KMS-11 (cell line): ENCODE measurements around the gene R3HDM2.

Experiments
- H2AFZ ChIP-seq: fragments of 200-600 bp; sonication (generic); 2 replicates; pipeline ENCODE4 v1.6.1; 2016; ENCODE audit warnings: antibody characterized with exemption, mixed run types, low read depth
- H3K27ac ChIP-seq: fragments of 200-600 bp; sonication (generic); 2 replicates; pipeline ENCODE4 v1.6.1; 2016; ENCODE audit warnings: mild to moderate bottlenecking, mixed run types
- H3K27me3 ChIP-seq: fragments of 200-600 bp; sonication (generic); 2 replicates; pipeline ENCODE4 v1.6.1; 2017; ENCODE audit warnings: mild to moderate bottlenecking, low read depth, mixed run types, moderate library complexity; ENCODE audit not compliant: insufficient read depth
- H3K36me3 ChIP-seq: fragments of 200-600 bp; sonication (generic); 2 replicates; pipeline ENCODE4 v1.6.1; 2017; ENCODE audit warnings: mild to moderate bottlenecking, mixed run types; ENCODE audit not compliant: insufficient read depth
- H3K4me1 ChIP-seq: fragments of 200-600 bp; sonication (generic); 2 replicates; pipeline ENCODE4 v1.6.1; 2016; ENCODE audit warnings: mild to moderate bottlenecking, low read depth, mixed run types; ENCODE audit not compliant: poor library complexity, severe bottlenecking
- H3K4me2 ChIP-seq: fragments of 200-600 bp; sonication (generic); 2 replicates; pipeline ENCODE4 v1.7.0; 2016; ENCODE audit warnings: mild to moderate bottlenecking, mixed run types
- H3K4me3 ChIP-seq: fragments of 200-600 bp; sonication (generic); IDR thresholded peaks from 2 replicates; pipeline ENCODE4 v1.6.1; 2017; ENCODE audit warnings: low read depth, low read length, mixed read lengths; ENCODE audit not compliant: insufficient read depth
- H3K79me2 ChIP-seq: fragments of 200-600 bp; sonication (generic); 2 replicates; pipeline ENCODE4 v1.6.1; 2016; ENCODE audit warnings: low read depth, mixed run types; ENCODE audit not compliant: insufficient read depth
- H3K9ac ChIP-seq: fragments of 200-600 bp; sonication (generic); 2 replicates; pipeline ENCODE4 v1.6.1; 2016; ENCODE audit warnings: mild to moderate bottlenecking, mixed run types
- H4K20me1 ChIP-seq: fragments of 200-600 bp; sonication (generic); 2 replicates; pipeline ENCODE4 v1.6.1; 2016; ENCODE audit warnings: mild to moderate bottlenecking, mixed run types; ENCODE audit not compliant: insufficient read depth
- CTCF ChIP-seq: fragments of 200-600 bp; sonication (generic); conservative IDR thresholded peaks from 2 replicates; pipeline ENCODE4 v1.6.1; 2017; ENCODE audit warnings: low read depth, mild to moderate bottlenecking, antibody characterized with exemption, low read length, moderate library complexity, mixed read lengths

Gene R3HDM2

GRCh38 chr12:57241402-57242310 is 189.2 kb downstream of the R3HDM2 start:
- H4K20me1 ChIP-seq = no peaks in the 10 kb centered on the region
- H3K4me3 ChIP-seq = no peak overlapping the region
- H3K79me2 ChIP-seq = no peaks in the 10 kb centered on the region
- no peak overlapping the region for H3K27ac ChIP-seq
- H3K9ac ChIP-seq = no peak overlapping the region
- H3K27me3 ChIP-seq = peaks cover 69% of the 10 kb centered on the region
- TF ChIP-seq CTCF = no peak
- H3K36me3 ChIP-seq = no peaks in the 10 kb centered on the region
- peak overlapping the region; percentile 100 for H3K4me2 ChIP-seq
- peak overlapping the region; percentile 81; the same call in 1 of the 2 replicates for H2AFZ ChIP-seq
- peaks cover 59% of the 10 kb centered on the region for H3K4me1 ChIP-seq

- Histone ChIP-seq H3K4me3 (no peak overlapping the region), H3K79me2 (no peaks in the 10 kb centered on the region), H2AFZ (peak overlapping the region; percentile 95; the same call in 1 of the 2 replicates), H4K20me1 (no peaks in the 10 kb centered on the region), H3K27ac (no peak overlapping the region), H3K9ac (peak overlapping the region; percentile 57; the same call in 1 of the 2 replicates), H3K4me1 (peaks cover 59% of the 10 kb centered on the region), H3K4me2 (peak overlapping the region; percentile 99), H3K27me3 (peaks cover 69% of the 10 kb centered on the region), H3K36me3 (no peaks in the 10 kb centered on the region)
- 0 out of 2 replicates have a peak, but pooled peaks have one; percentile 16 for TF ChIP-seq CTCF
These were observed 189.9 kb downstream of the R3HDM2 start for GRCh38 chr12:57240926-57241401.

GRCh38 chr12:57240066-57240921 is 190.5 kb downstream of the R3HDM2 start:
- no peaks in the 10 kb centered on the region for H4K20me1 ChIP-seq
- H3K27me3 ChIP-seq = peaks cover 69% of the 10 kb centered on the region
- H3K9ac ChIP-seq = peak overlapping the region; percentile 57; the same call in 1 of the 2 replicates
- H3K27ac ChIP-seq = no peak overlapping the region
- 0 out of 2 replicates have a peak, but pooled peaks have one; percentile 17 for TF ChIP-seq CTCF
- H2AFZ ChIP-seq = peak overlapping the region; percentile 95
- H3K4me3 ChIP-seq = no peak overlapping the region
- no peaks in the 10 kb centered on the region for H3K36me3 ChIP-seq
- peaks cover 59% of the 10 kb centered on the region for H3K4me1 ChIP-seq
- peak overlapping the region; percentile 99 for H3K4me2 ChIP-seq
- H3K79me2 ChIP-seq = no peaks in the 10 kb centered on the region

GRCh38 chr12:57239587-57240065 is 191.2 kb downstream of the R3HDM2 start:
- H3K4me2 ChIP-seq = peak overlapping the region; percentile 99
- H3K79me2 ChIP-seq = no peaks in the 10 kb centered on the region
- H3K27ac ChIP-seq = no peak overlapping the region
- no peak overlapping the region for H3K4me3 ChIP-seq
- peak overlapping the region; percentile 95 for H2AFZ ChIP-seq
- H4K20me1 ChIP-seq = no peaks in the 10 kb centered on the region
- no peaks in the 10 kb centered on the region for H3K36me3 ChIP-seq
- peaks cover 64% of the 10 kb centered on the region for H3K27me3 ChIP-seq
- H3K4me1 ChIP-seq = peaks cover 59% of the 10 kb centered on the region
- TF ChIP-seq CTCF = no peak
- peak overlapping the region; percentile 57; the same call in 1 of the 2 replicates for H3K9ac ChIP-seq
